Endothelial cell of umbilical vein (primary cell): ENCODE measurements around the gene PPP1R9A. TPM values are rescaled to one million over a fixed set of nuclear protein-coding genes. Genes with fewer than 3 reads are reported as not detected.

Experiments
- BruUV-seq: library from RNA; stranded (reverse); fragments of 400-500 nt; replicated peaks from 2 replicates; lab custom pipeline; 2021; lab: Mats Ljungman, UMichigan
- CTCF ChIA-PET: fragments of 300-600, 350-600 bp; sonication (Branson Sonifier 250); formaldehyde crosslinking; loops from one replicate; lab custom pipeline; 2021; ENCODE audit warnings: antibody characterized with exemption, inconsistent platforms; lab: Charles Lee
- POLR2A ChIA-PET: fragments of 300-600, 350-600 bp; sonication (Branson Sonifier 250); formaldehyde crosslinking; loops from one replicate; lab custom pipeline; 2021; ENCODE audit warnings: antibody characterized with exemption, inconsistent platforms; lab: Charles Lee
- DNase-seq: peaks from one replicate; pipeline ENCODE4 v3.0.0-alpha.2; 2011; ENCODE audit warnings: low read depth, low spot score
- FAIRE-seq: peaks from 2 replicates; lab custom pipeline; 2011; peaks lifted over from hg19 to GRCh38; lab: Jason Lieb, UNC
- H2AFZ ChIP-seq: 2 replicates; pipeline ENCODE4 v1.6.0; 2012; ENCODE audit warnings: low read depth, low read length, control low read depth, inconsistent platforms
- H3K27ac ChIP-seq: 2 replicates; pipeline ENCODE4 v1.5.1; 2011; ENCODE audit warnings: low read depth, mild to moderate bottlenecking, control low read depth, low read length, moderate library complexity; ENCODE audit not compliant: insufficient read depth
- H3K27me3 ChIP-seq, 2 experiments: 2 replicates each; pipeline versions ENCODE4 v1.6.0 to v1.6.1; 2011; ENCODE audit warnings: low read length in 2 of 2, mixed read lengths in 1 of 2; ENCODE audit not compliant: control insufficient read depth in 2 of 2, insufficient read depth in 2 of 2
- H3K36me3 ChIP-seq, 2 experiments: 2 replicates in 1 of 2; 3 replicates in 1 of 2; pipeline ENCODE4 v1.5.1; 2011; ENCODE audit warnings: low read length in 2 of 2, mild to moderate bottlenecking in 1 of 2, moderate library complexity in 1 of 2; ENCODE audit not compliant: control insufficient read depth in 2 of 2, insufficient read depth in 2 of 2; ENCODE audit errors: extremely low read depth in 1 of 2
- H3K4me1 ChIP-seq: 3 replicates; pipeline ENCODE4 v1.5.1; 2011; ENCODE audit warnings: mild to moderate bottlenecking, low read length; ENCODE audit not compliant: control insufficient read depth, insufficient read depth; ENCODE audit errors: extremely low read depth
- H3K4me2 ChIP-seq: 2 replicates; pipeline ENCODE4 v1.6.1; 2011; ENCODE audit warnings: low read length, control low read depth, mixed read lengths; ENCODE audit not compliant: insufficient read depth
- H3K4me3 ChIP-seq, 3 experiments: fragments of 200-600 bp in 1 of 3; sonication (generic), shearing (Covaris generic) in 1 of 3; replicated peaks in 1 of 3; 2 replicates each; pipeline ENCODE4 v1.5.1; 2011 to 2016; ENCODE audit warnings: control low read depth in 3 of 3, low read length in 3 of 3, mild to moderate bottlenecking in 2 of 3, inconsistent platforms in 1 of 3, low read depth in 1 of 3, moderate library complexity in 1 of 3; ENCODE audit not compliant: insufficient read depth in 1 of 3
- H3K79me2 ChIP-seq: 2 replicates; pipeline ENCODE4 v1.6.0; 2012; ENCODE audit warnings: low read length, inconsistent platforms; ENCODE audit not compliant: control insufficient read depth, insufficient read depth
- H3K9ac ChIP-seq: replicated peaks from 2 replicates; pipeline ENCODE3; 2011; ENCODE audit warnings: low read length, control low read depth; ENCODE audit not compliant: insufficient read depth; ENCODE audit errors: extremely low read depth
- H3K9me1 ChIP-seq: replicated peaks from 3 replicates; pipeline ENCODE4 v1.6.0; 2011; ENCODE audit warnings: mild to moderate bottlenecking, low read length; ENCODE audit not compliant: control insufficient read depth, insufficient read depth; ENCODE audit errors: extremely low read depth
- H3K9me3 ChIP-seq: replicated peaks from 2 replicates; pipeline ENCODE4 v1.5.1; 2012; ENCODE audit warnings: low read length, inconsistent platforms; ENCODE audit not compliant: control insufficient read depth, insufficient read depth
- H4K20me1 ChIP-seq: replicated peaks from 2 replicates; pipeline ENCODE3; 2011; ENCODE audit warnings: mild to moderate bottlenecking, low read length; ENCODE audit not compliant: control insufficient read depth, insufficient read depth; ENCODE audit errors: extremely low read depth
- CTCF ChIP-seq, 2 donors: IDR thresholded peaks; 1 replicate in 1 of 2; 2 replicates in 1 of 2; pipeline ENCODE4 v1.5.1; 2011; ENCODE audit warnings: low read length in 2 of 2, mild to moderate bottlenecking in 2 of 2, moderate library complexity in 2 of 2, control low read depth in 1 of 2, inconsistent platforms in 1 of 2, low read depth in 1 of 2; ENCODE audit not compliant: insufficient read depth in 1 of 2; ENCODE audit errors: extremely low read depth in 1 of 2
- EZH2 ChIP-seq: IDR thresholded peaks from 2 replicates; pipeline ENCODE4 v1.6.1; 2012; ENCODE audit warnings: borderline replicate concordance, low read depth, mild to moderate bottlenecking, moderate library complexity, low read length, inconsistent platforms; ENCODE audit not compliant: severe bottlenecking
- FOS ChIP-seq: IDR thresholded peaks from 2 replicates; pipeline ENCODE4 v1.6.1; 2011; ENCODE audit warnings: mild to moderate bottlenecking, low read length, moderate library complexity, borderline replicate concordance; ENCODE audit not compliant: insufficient read depth
- GATA2 ChIP-seq: IDR thresholded peaks from 2 replicates; pipeline ENCODE4 v1.7.0; 2011; ENCODE audit warnings: low read depth, mild to moderate bottlenecking, moderate library complexity, mixed read lengths, low read length; ENCODE audit not compliant: insufficient read length, insufficient read depth
- JUN ChIP-seq: IDR thresholded peaks from 2 replicates; pipeline ENCODE4 v1.6.1; 2011; ENCODE audit warnings: borderline replicate concordance, low read depth; ENCODE audit not compliant: insufficient read length, insufficient read depth
- MAX ChIP-seq: IDR thresholded peaks from 2 replicates; pipeline ENCODE4 v1.6.1; 2011; ENCODE audit not compliant: insufficient read depth, insufficient read length
- MYC ChIP-seq: IDR thresholded peaks from one replicate; pipeline ENCODE4 v1.6.1; 2011; ENCODE audit warnings: mild to moderate bottlenecking, low read depth, low read length
- POLR2A ChIP-seq: IDR thresholded peaks from 2 replicates; pipeline ENCODE4 v1.6.1; 2012; ENCODE audit warnings: low read depth, mild to moderate bottlenecking, control low read depth, low read length
- POLR2AphosphoS5 ChIP-seq: IDR thresholded peaks from 2 replicates; pipeline ENCODE4 v1.6.1; 2012; ENCODE audit warnings: low read depth, mild to moderate bottlenecking, control low read depth, low read length, moderate library complexity; ENCODE audit not compliant: insufficient read depth
- dilution Hi-C: fragments of 300-500 bp; cut with MboI; formaldehyde crosslinking; loops from one replicate; pipeline ENCODE4 v1.15.0; 2019; ENCODE audit warnings: low sequenced_read_pairs; ENCODE audit not compliant: extremely low pct_ligation_motif_present
- intact Hi-C: fragments of 100-400 bp; cut with micrococcal nuclease; formaldehyde crosslinking; loops from one replicate; pipeline ENCODE4 v1.10.0; 2022
- polyA plus RNA-seq, 4 experiments: library from polyadenylated mRNA; depleted of rRNA in 3 of 4; stranded (reverse) in 3 of 4; unstranded in 1 of 4; fragments of >200 nt; gene quantifications; 2 replicates each; pipeline versions ENCODE4 v1.2.1 to v1.2.3, GENCODE V29; 2011 to 2012; ENCODE audit warnings: missing spikeins in 1 of 4
- total RNA-seq: library from RNA; stranded (reverse); gene quantifications from 2 replicates; pipeline ENCODE4 v1.2.3, GENCODE V29; 2021

The PPP1R9A gene
- total and polyA plus RNA-seq, 2 donors (not counting 3 experiments of a cell fraction or from before 2014, with no cell fraction given): 0.50 to 3.0 TPM

- BruUV-seq: no TSS peak
- no peak overlapping the region for H2AFZ ChIP-seq
- H4K20me1 ChIP-seq: no peaks in the 10 kb centered on the region
- DNase-seq: no peak
- H3K27me3 ChIP-seq: no peaks in the 10 kb centered on the region
- H3K36me3 ChIP-seq: no peaks in the 10 kb centered on the region
- H3K27ac ChIP-seq: no peak overlapping the region
- no peak overlapping the region for H3K4me2 ChIP-seq
- POLR2A ChIA-PET: no interaction called here
- TF ChIP-seq FOS (no peak), JUN (no peak), EZH2 (no peak)
- H3K9ac ChIP-seq: no peak overlapping the region
- CTCF ChIA-PET: interaction anchor here (0.5 kb wide), 1 partner anchor 29 kb away, joined by 3 read pairs; no protein-coding TSS in a partner anchor
- H3K79me2 ChIP-seq: no peaks in the 10 kb centered on the region
- dilution Hi-C loops (no loop called here), intact Hi-C loops (no loop called here)
- no peak for FAIRE-seq
- H3K9me3 ChIP-seq: no peaks in the 10 kb centered on the region
- no peaks in the 10 kb centered on the region for H3K9me1 ChIP-seq
- H3K4me3 ChIP-seq: no peak overlapping the region
- H3K4me1 ChIP-seq: no peaks in the 10 kb centered on the region
These were observed 203.3 kb downstream of the PPP1R9A start for GRCh38 chr7:95110707-95111106.

- Histone ChIP-seq H3K9me3 (no peaks in the 10 kb centered on the region), H3K27ac (no peak overlapping the region), H3K4me1 (no peaks in the 10 kb centered on the region), H3K4me3 (no peak overlapping the region), H3K79me2 (no peaks in the 10 kb centered on the region), H2AFZ (no peak overlapping the region), H4K20me1 (no peaks in the 10 kb centered on the region), H3K9me1 (no peaks in the 10 kb centered on the region), H3K9ac (no peak overlapping the region), H3K27me3 (no peaks in the 10 kb centered on the region), H3K36me3 (no peaks in the 10 kb centered on the region), H3K4me2 (no peak overlapping the region)
- TF ChIP-seq FOS: no peak
- no peak for TF ChIP-seq MAX
- TF ChIP-seq GATA2: no peak
- TF ChIP-seq MYC: no peak
- TF ChIP-seq JUN: no peak
- no peak for TF ChIP-seq CTCF (IDR thresholded peaks at IDR 0.05; ENCODE audit: extremely low read depth in 1 of 2, insufficient read depth in 1 of 2, low read depth in 1 of 2, low read length in 2 of 2)
- no peak for TF ChIP-seq POLR2AphosphoS5
- no peak for TF ChIP-seq POLR2A
- TF ChIP-seq EZH2: no peak
- dilution Hi-C loops: no loop called here
- intact Hi-C loops: no loop called here
- POLR2A ChIA-PET: no interaction called here
- FAIRE-seq (no peak), DNase-seq (no peak)
- CTCF ChIA-PET: interaction anchor here (1.0 kb wide), 1 partner anchor 664 kb away, joined by 4 read pairs; no protein-coding TSS in a partner anchor
- BruUV-seq: no TSS peak
These were observed 206.2 kb downstream of the PPP1R9A start for GRCh38 chr7:95113590-95113989.
